DLD1 (cell line): Measurements from ENCODE around the gene PTPRD.

Experiments used
- in situ Hi-C: cut with HindIII; loops from 2 replicates; pipeline ENCODE4 v1.10.0; 2017; ENCODE audit warnings: low sequenced_read_pairs

Gene PTPRD

DNA sequence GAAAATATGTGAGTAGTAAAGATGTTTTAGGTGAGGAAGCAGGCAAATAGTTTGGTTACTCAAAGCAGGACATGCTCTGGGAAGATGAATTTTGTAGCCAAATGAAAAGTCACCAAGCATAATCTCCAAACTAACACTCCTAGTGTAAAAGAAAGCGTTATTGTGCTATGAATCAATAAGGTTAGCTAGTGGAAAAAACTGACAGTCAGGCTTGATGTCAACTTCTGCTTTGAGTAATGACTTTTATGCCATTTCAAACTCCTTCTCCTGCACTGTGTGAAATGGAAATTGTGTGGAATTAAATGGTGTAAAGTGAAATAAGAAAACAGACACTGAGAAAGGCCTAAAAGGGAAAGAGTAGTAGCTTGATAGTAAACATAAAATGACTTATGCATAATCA lies 2176.0 kb downstream of the PTPRD start:
- in situ Hi-C loops = no loop called here

DNA sequence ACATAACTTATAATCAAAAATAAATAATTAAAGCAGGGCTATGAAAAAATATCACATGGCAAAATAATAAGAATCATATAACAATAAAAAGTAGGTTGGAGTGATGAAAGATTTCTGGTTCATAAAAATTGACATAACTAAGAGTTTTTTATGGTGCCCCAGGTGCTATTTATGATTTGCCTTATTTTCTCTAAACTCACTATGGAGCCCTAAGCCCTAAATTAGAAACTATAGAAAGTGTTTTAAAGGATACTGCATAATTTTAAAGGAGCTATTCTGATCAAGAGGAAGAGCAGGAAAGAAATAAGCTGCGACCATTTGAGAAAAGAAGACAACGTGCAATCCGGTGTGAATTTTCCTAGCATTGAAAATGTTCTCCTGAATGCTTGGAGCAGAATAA lies 2178.2 kb downstream of the PTPRD start:
- in situ Hi-C loops = no loop called here

DNA sequence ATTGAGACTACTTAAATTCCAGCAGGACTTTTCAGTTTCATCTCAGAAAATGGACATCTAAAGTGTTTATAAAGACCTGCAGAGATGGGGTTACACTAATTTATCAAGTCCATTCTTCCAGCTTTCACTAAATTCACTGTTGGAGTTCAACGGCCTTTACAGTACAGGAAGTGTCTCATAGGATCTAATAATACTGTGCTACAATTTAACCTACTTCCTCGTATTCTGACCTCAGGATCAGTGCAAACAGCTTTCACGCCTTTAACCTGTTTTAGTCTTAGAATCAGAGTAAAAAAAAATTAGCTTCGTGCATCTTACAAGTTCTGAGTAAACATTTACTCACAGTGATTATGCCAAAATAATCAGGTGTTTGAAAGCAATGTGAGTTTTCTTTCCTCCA lies 2180.6 kb downstream of the PTPRD start:
- in situ Hi-C loops = no loop called here

DNA sequence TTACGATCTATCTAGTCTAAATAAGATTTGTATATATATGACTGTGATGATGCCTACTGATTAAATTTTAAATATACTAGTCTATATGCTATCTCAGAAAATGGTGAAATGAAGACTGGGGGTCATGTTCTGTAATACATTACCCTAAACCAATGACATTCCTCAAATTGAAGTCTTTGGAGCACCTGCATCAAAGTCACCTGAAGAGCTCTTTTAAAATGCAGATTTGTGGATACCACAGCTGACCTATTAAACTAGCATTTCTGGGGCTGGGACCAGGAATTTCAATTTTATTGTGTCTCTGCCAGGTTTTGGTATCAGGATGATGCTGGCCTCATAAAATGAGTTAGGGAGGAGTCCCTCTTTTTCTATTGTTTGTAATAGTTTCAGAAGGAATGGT lies 2181.3 kb downstream of the PTPRD start:
- in situ Hi-C loops = no loop called here

GRCh38 chr9:8430945-8431344 lies 2181.9 kb downstream of the PTPRD start:
- in situ Hi-C loops = no loop called here

- in situ Hi-C loops = loop anchor here (10.0 kb wide), 1 partner anchor 65 kb away; no protein-coding TSS in a partner anchor
These were observed 2183.0 kb downstream of the PTPRD start for GRCh38 chr9:8429768-8430167.

DNA sequence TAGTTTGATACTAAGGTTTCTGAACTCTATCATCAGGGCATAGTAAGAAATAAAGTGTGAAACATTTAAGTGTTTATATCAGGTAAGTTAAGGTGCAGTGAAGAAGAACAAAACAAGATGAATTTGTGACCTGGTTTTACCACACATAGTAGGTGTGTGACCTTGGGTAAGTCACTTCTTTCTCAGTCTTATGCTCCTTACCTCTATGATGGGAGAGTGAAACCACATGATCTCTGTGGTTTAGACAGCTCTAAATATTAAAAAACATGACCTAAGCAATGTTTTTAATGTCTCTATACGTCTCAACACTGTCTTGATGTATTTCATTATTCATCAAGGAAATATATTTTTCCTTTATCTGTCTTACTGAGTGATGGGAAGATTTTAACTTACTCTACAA lies 2183.6 kb downstream of the PTPRD start:
- in situ Hi-C loops = loop anchor here (10.0 kb wide), 1 partner anchor 64 kb away; no protein-coding TSS in a partner anchor

DNA sequence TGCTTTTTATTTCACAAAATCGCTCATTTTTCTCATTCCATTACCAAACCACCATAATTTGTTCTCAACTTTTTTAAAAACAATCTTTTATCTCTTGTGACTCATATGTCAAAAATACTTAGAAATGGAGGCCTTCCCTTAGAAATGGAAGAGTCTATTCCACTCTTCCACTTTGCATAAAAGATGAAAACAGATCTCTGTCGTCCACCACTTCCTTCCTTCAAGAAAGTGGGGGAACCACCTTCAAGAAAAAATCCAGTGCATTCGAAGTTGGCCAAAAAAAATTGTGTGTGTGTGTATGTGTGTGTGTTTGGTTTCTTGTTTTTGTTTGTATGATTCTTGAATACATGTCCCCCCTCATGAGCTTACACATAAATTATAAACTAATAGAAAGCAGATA lies 2184.4 kb downstream of the PTPRD start:
- in situ Hi-C loops = loop anchor here (10.0 kb wide), 1 partner anchor 64 kb away; no protein-coding TSS in a partner anchor

- in situ Hi-C loops = loop anchor here (10.0 kb wide), 1 partner anchor 60 kb away; no protein-coding TSS in a partner anchor
These were observed 2187.9 kb downstream of the PTPRD start for GRCh38 chr9:8424786-8425410.

DNA sequence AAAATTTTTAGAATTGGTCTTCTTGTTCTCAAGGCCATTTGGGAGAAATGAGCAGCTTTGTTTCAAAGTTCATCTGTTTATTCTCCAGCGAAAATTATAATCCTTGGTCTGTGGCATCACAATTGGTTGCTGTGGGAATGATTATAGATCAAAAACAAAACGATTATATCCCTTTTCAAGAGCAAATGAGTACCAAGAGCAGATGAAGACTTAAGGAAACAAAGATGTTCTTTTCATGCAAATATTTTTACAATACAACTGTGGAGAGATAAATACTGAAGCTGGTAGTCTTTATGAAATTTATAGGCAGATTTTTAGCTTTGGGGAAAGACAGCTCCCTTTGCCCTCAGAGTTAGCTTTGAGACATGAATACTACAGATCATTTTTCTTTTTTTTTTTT lies 2192.4 kb downstream of the PTPRD start:
- in situ Hi-C loops = loop anchor here (10.0 kb wide), 1 partner anchor 56 kb away; no protein-coding TSS in a partner anchor

- in situ Hi-C loops = loop anchor here (10.0 kb wide), 1 partner anchor 55 kb away; no protein-coding TSS in a partner anchor
These were observed 2193.1 kb downstream of the PTPRD start for GRCh38 chr9:8419596-8420275.

GRCh38 chr9:8417341-8417740 lies 2195.5 kb downstream of the PTPRD start:
- in situ Hi-C loops = no loop called here

GRCh38 chr9:8412327-8412726 lies 2200.5 kb downstream of the PTPRD start:
- in situ Hi-C loops = no loop called here

GRCh38 chr9:8408575-8409190 lies 2204.1 kb downstream of the PTPRD start:
- in situ Hi-C loops = no loop called here

- in situ Hi-C loops = no loop called here
These were observed 2210.7 kb downstream of the PTPRD start for GRCh38 chr9:8401961-8402705.

- in situ Hi-C loops = no loop called here
These were observed 2212.4 kb downstream of the PTPRD start for GRCh38 chr9:8400378-8400777.

DNA sequence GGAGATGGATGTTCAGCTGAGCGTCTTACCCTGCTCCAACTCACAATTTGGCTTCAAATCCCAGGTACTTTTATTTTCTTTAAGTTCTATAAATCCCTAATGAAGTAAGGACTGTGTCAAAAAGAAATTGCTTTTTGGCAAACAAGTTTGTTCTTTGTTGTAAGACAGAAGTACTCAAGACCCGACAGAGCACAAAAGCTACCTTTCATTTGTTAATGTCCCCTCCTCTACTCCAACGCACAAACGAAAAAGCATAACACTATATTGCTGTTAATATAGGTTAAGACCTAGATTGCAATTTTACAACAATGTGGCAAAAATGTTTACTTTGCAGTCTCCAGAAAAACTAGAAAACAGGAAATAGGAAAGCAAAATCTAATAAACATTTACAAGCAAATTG lies 2217.8 kb downstream of the PTPRD start:
- in situ Hi-C loops = no loop called here

DNA sequence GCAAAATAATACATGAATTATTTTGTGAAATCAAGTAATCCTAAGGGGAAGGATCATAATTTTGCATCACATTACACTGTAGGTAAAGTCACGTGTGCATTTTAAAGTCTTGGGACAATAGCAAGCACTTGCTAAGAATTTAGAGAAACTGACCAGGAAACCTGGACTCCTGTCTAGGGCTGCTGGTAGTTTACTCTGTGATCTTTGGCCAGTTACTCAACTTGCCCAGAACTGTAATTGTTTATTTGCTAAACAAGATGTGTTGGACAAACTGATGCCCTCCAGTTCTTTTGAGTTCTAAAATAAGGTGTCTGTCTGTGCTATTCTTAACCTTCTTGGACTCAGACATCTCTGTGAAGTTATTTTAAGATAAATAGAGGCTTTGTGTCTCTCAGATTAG lies 2218.5 kb downstream of the PTPRD start:
- in situ Hi-C loops = no loop called here

DNA sequence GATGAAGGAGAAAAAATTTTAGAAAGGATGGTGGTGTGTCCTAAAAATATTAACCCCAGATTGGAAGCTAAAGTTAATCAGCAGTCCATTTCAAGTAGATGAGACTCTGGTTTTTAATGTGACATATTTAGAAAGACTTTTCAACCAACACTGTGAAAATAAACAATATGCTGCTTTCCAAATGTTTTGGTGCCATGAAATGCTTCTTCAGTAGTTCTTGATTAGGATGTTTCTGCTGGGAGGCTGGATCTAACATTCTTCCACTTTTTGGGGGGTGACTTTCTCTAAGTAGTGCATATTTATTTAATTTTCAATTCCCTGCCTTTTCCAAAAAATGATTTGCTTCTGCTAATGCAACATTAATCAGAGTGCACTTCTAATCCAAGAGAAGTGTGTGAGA lies 2219.9 kb downstream of the PTPRD start:
- in situ Hi-C loops = no loop called here

- in situ Hi-C loops = no loop called here
These were observed 2221.2 kb downstream of the PTPRD start for GRCh38 chr9:8391566-8391965.

DNA sequence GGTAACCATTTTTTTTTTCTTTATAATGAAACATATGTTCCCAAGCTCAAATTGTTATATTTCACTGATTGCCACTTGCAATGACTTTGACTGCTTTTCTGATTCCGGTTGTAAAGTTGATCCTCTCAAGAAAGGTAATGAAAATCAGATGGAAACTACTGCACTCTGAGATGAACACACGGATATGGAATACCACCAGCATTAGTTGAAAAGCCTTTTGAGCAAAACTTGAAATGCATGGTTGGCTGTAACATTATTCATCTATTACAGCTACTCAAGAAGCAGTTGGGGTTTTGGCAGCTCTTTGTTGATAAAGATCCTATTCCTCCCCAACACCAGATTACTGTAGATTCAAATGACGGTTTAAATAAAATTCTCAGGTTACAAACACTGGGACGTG lies 2221.7 kb downstream of the PTPRD start:
- in situ Hi-C loops = no loop called here
